Vagina (tissue), 2 donors: ENCODE measurements around the gene SPRYD3. TPM values are rescaled to one million over a fixed set of nuclear protein-coding genes. Genes with fewer than 3 reads are reported as not detected.
A peak's percentile ranks its signal among the peaks of the same experiment; 100 is the strongest.

Source experiments
- DNase-seq, 2 donors: peaks; one replicate each; pipeline ENCODE4 v3.0.0-alpha.2; 2017; ENCODE audit errors: extremely low spot score in 2 of 2
- H3K27ac ChIP-seq: fragments of 200-600 bp; sonication (generic); one replicate; pipeline ENCODE4 v1.5.1; 2019
- H3K27me3 ChIP-seq: fragments of 200-600 bp; sonication (generic); one replicate; pipeline ENCODE4 v1.5.1; 2019
- H3K36me3 ChIP-seq, 2 donors: fragments of 200-600 bp; sonication (generic); one replicate each; pipeline ENCODE4 v1.5.1; 2017 to 2019
- H3K4me1 ChIP-seq: fragments of 200-600 bp; sonication (generic); one replicate; pipeline ENCODE4 v1.5.1; 2019
- H3K4me3 ChIP-seq, 2 donors: fragments of 200-600 bp; sonication (generic); 1 replicate in 1 of 2; 2 replicates in 1 of 2; pipeline ENCODE4 v1.5.1; 2016 to 2019
- H3K9me3 ChIP-seq: fragments of 200-600 bp; sonication (generic); one replicate; pipeline ENCODE4 v1.5.1; 2019
- POLR2A ChIP-seq, 2 donors: fragments of 450-650 bp; IDR thresholded peaks; one replicate each; pipeline ENCODE4 v1.6.1; 2017; ENCODE audit warnings: antibody characterized with exemption in 2 of 2, mild to moderate bottlenecking in 2 of 2, moderate library complexity in 2 of 2
- POLR2AphosphoS5 ChIP-seq, 2 donors: sonication (generic); formaldehyde crosslinking; IDR thresholded peaks; one replicate each; pipeline ENCODE4 v1.9.0; 2017; ENCODE audit warnings: antibody characterized with exemption in 2 of 2, mild to moderate bottlenecking in 2 of 2, low read depth in 1 of 2; ENCODE audit not compliant: insufficient read depth in 1 of 2
- intact Hi-C: fragments of 100-400 bp; cut with DNase I; formaldehyde crosslinking; loops from one replicate; pipeline ENCODE4 v1.15.1; 2023
- total RNA-seq: library from RNA; depleted of rRNA; stranded (reverse); fragments of >200 nt; gene quantifications from one replicate; pipeline ENCODE4 v1.2.3, GENCODE V29; 2016
- TF ChIP-seq, protein P1 (sequence below), 3 experiments: fragments of 450-650 bp in 2 of 3; fragments of 200-600 bp in 1 of 3; sonication (generic) in 1 of 3; IDR thresholded peaks; one replicate each; pipeline ENCODE4 v1.5.1; 2017 to 2019; ENCODE audit warnings: antibody characterized with exemption in 3 of 3, mild to moderate bottlenecking in 2 of 3, moderate library complexity in 2 of 3

SPRYD3 gene
- total RNA-seq, 1 donor from 2014 or later, result 27.0 TPM

DNA sequence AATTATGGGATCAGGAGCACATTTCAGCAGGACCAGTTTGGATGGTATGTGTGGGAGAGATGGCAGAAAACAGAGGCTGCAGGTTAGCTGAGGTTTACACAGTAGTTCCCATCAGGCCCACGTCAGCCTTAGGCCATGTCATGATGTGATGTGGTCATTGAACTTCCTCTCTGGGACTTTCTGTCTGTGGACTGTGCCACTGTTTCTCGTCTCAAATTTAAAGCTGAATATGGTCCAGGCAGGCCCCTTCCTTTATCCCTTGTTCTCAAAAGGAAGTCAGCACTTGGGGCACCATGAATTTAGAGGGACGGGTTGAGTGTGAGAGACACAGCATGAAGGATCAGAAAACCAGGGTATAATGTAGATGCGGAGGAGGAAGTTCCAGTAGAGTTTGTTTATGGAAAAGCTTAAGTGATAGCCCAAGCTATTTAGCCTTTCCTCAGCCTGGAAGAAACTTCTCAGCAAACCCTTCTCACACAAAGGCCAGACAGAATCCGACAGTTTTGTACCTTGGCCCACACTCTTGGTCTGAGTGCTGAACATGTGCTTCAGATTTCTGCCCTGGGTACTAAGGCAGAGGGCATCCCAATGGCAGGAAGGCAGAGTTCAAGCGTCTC, 14.7 kb upstream of the SPRYD3 start:
- Histone ChIP-seq H3K4me3 (no peak overlapping the region), H3K9me3 (no peaks in the 10 kb centered on the region), H3K27ac (peak overlapping the region; percentile 18), H3K4me1 (peaks cover 27% of the 10 kb centered on the region), H3K27me3 (no peaks in the 10 kb centered on the region), H3K36me3 (no peaks in the 10 kb centered on the region)
- DNase-seq, result no peak
- TF ChIP-seq, protein P1, sequence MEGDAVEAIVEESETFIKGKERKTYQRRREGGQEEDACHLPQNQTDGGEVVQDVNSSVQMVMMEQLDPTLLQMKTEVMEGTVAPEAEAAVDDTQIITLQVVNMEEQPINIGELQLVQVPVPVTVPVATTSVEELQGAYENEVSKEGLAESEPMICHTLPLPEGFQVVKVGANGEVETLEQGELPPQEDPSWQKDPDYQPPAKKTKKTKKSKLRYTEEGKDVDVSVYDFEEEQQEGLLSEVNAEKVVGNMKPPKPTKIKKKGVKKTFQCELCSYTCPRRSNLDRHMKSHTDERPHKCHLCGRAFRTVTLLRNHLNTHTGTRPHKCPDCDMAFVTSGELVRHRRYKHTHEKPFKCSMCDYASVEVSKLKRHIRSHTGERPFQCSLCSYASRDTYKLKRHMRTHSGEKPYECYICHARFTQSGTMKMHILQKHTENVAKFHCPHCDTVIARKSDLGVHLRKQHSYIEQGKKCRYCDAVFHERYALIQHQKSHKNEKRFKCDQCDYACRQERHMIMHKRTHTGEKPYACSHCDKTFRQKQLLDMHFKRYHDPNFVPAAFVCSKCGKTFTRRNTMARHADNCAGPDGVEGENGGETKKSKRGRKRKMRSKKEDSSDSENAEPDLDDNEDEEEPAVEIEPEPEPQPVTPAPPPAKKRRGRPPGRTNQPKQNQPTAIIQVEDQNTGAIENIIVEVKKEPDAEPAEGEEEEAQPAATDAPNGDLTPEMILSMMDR (IDR thresholded peaks at IDR 0.05), result no peak
- TF ChIP-seq POLR2A (IDR thresholded peaks at IDR 0.05), result no peak
- TF ChIP-seq POLR2AphosphoS5 (IDR thresholded peaks at IDR 0.05; ENCODE audit: insufficient read depth in 1 of 2, low read depth in 1 of 2), result no peak
- intact Hi-C loops, result loop anchor here (10.0 kb wide), 1 partner anchor 49 kb away; no protein-coding TSS in a partner anchor

DNA sequence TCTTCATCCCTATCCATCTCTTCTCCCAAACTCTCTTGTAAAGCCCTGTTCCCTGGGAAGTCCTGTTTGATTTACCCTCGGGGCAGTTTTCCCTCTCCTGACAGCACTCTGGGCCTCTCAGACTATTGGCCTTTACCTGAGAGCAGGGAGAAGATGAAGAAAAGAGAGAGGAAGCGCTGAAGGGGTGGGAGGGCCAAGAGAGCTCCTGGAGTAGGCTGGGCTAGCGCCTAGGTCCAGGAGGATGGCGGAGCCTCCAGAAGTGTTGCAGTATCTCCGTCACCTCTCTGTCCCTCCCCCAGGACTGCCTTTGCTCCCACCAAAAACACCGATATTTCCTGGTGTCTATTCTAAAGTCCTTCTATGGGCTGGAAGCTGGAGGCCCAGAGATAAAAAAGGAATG, 12.6 kb upstream of the SPRYD3 start:
- intact Hi-C loops, result loop anchor here (10.0 kb wide), 1 partner anchor 47 kb away; no protein-coding TSS in a partner anchor
- Histone ChIP-seq H3K36me3 (no peaks in the 10 kb centered on the region), H3K27me3 (no peaks in the 10 kb centered on the region), H3K27ac (no peak overlapping the region), H3K9me3 (no peaks in the 10 kb centered on the region), H3K4me1 (peaks cover 9% of the 10 kb centered on the region), H3K4me3 (no peak overlapping the region)
- TF ChIP-seq POLR2A (IDR thresholded peaks at IDR 0.05) (no peak), POLR2AphosphoS5 (IDR thresholded peaks at IDR 0.05; ENCODE audit: insufficient read depth in 1 of 2, low read depth in 1 of 2) (no peak)
- TF ChIP-seq, protein P1 (IDR thresholded peaks at IDR 0.05), result no peak
- no peak for DNase-seq

DNA sequence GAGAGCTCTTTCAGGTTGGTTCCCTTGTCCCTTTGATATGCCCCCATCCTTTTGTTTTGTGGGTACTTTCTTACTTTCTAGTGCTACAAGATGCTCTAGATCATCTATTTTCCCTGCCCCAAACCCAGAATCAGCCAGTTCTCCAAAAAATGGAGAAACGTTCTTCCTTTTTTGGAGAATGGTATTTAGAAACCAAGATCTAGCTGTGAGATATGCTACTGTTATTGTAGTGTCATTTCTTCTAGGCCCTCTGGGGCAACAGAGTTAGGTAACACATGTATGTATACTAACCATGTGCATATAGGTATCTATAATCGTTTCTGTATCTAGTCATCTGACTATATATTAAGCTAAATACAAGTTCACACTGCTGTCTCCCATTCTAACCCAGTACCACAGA, 11.4 kb upstream of the SPRYD3 start:
- H3K4me1 ChIP-seq, result no peaks in the 10 kb centered on the region
- no peaks in the 10 kb centered on the region for H3K27me3 ChIP-seq
- DNase-seq, result no peak
- no peak overlapping the region for H3K27ac ChIP-seq
- no peaks in the 10 kb centered on the region for H3K9me3 ChIP-seq
- no peak overlapping the region for H3K4me3 ChIP-seq
- intact Hi-C loops, result loop anchor here (10.0 kb wide), 1 partner anchor 46 kb away; no protein-coding TSS in a partner anchor
- no peaks in the 10 kb centered on the region for H3K36me3 ChIP-seq
- TF ChIP-seq, protein P1 (IDR thresholded peaks at IDR 0.05), result no peak
- TF ChIP-seq POLR2A (IDR thresholded peaks at IDR 0.05) (no peak), POLR2AphosphoS5 (IDR thresholded peaks at IDR 0.05; ENCODE audit: insufficient read depth in 1 of 2, low read depth in 1 of 2) (no peak)

DNA sequence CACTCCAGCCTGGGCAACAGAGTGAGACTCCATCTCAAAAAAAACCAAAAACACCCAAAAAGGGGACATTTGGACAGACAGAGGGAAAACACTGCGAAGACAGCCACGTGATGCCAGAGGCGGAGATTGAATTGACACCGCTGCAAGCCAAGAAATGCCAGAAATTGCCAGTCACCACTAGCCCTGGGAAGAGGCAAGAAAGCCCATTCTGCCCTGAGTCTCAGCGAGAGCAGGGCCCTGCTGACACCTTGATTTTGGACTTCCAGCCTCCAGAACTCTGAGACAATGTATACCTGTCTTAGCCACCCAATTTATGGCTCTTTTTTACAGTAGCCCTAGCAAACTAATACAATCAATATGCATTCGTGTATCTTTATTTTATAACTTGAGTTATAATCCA, 10.9 kb upstream of the SPRYD3 start:
- no peak for DNase-seq
- Histone ChIP-seq H3K4me1 (no peaks in the 10 kb centered on the region), H3K36me3 (no peaks in the 10 kb centered on the region)

DNA sequence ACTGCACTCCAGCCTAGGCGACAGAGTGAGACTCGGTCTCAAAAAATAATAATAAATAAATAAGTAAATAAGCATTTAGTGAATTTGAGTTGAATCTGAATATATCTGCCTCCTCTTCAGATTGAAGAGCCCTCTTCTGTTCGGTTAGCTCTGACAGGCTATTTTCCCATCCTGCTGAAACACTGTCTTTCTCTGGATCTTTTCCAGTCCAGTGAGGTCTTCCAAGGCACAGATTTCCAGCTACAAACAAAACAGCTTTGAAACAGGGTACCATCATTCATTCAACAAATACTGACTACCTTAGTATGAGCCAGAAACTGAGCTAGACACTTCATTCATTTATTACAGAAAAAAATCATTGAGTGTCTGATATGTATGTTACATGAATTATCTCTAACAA, 7.2 kb upstream of the SPRYD3 start:
- TF ChIP-seq, protein P1 (IDR thresholded peaks at IDR 0.05), result no peak
- no peak for TF ChIP-seq POLR2A (IDR thresholded peaks at IDR 0.05)
- no peak for TF ChIP-seq POLR2AphosphoS5 (IDR thresholded peaks at IDR 0.05; ENCODE audit: insufficient read depth in 1 of 2, low read depth in 1 of 2)
- no peak for DNase-seq
- intact Hi-C loops, result no loop called here
- Histone ChIP-seq H3K27ac (no peak overlapping the region), H3K9me3 (no peaks in the 10 kb centered on the region), H3K4me1 (no peaks in the 10 kb centered on the region), H3K4me3 (no peak overlapping the region), H3K36me3 (no peaks in the 10 kb centered on the region), H3K27me3 (no peaks in the 10 kb centered on the region)

More for the DNA sequence above, 10.9 kb upstream of the SPRYD3 start:
- no peak overlapping the region for H3K4me3 ChIP-seq
- TF ChIP-seq POLR2A (IDR thresholded peaks at IDR 0.05) (no peak), POLR2AphosphoS5 (IDR thresholded peaks at IDR 0.05; ENCODE audit: insufficient read depth in 1 of 2, low read depth in 1 of 2) (no peak)
- TF ChIP-seq, protein P1 (IDR thresholded peaks at IDR 0.05), result no peak
- H3K27ac ChIP-seq, result no peak overlapping the region
- intact Hi-C loops, result loop anchor here (10.0 kb wide), 1 partner anchor 45 kb away; no protein-coding TSS in a partner anchor
- no peaks in the 10 kb centered on the region for H3K27me3 ChIP-seq
- H3K9me3 ChIP-seq, result no peaks in the 10 kb centered on the region
